ENCODE data around the gene CFAP298. TPM values are rescaled to one million over a fixed set of nuclear protein-coding genes. Genes with fewer than 3 reads are reported as not detected.
"Not testable (repeated sequence)": the region's sequence is repeated elsewhere in the genome, so short reads cannot be mapped to it uniquely, and the experiment has no call there.

The CFAP298 gene
- polyA plus RNA-seq, 5 donors: 43.4 to 62.2 (median 53.7) TPM

DNA sequence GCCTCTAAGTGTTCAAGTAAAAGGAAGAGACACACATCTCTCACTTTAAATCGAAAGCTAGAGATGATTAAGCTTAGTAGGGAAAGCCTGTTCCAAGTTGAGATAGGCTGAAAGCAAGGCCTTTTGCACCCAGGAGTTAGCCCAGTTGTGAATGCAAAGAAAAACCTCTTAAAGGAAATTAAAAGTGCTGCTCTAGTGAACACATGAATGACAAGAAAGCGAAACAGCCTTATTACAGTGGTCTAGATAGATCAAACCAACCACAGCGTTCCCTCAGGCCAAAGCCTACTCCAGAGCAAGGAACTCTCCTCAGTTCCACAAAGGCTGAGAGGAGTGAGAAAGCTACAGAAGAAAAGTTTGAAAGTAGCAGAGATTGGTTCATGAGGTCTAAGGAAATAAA is 41.7 kb downstream of the CFAP298 start:
- DNase-seq: no peak

DNA sequence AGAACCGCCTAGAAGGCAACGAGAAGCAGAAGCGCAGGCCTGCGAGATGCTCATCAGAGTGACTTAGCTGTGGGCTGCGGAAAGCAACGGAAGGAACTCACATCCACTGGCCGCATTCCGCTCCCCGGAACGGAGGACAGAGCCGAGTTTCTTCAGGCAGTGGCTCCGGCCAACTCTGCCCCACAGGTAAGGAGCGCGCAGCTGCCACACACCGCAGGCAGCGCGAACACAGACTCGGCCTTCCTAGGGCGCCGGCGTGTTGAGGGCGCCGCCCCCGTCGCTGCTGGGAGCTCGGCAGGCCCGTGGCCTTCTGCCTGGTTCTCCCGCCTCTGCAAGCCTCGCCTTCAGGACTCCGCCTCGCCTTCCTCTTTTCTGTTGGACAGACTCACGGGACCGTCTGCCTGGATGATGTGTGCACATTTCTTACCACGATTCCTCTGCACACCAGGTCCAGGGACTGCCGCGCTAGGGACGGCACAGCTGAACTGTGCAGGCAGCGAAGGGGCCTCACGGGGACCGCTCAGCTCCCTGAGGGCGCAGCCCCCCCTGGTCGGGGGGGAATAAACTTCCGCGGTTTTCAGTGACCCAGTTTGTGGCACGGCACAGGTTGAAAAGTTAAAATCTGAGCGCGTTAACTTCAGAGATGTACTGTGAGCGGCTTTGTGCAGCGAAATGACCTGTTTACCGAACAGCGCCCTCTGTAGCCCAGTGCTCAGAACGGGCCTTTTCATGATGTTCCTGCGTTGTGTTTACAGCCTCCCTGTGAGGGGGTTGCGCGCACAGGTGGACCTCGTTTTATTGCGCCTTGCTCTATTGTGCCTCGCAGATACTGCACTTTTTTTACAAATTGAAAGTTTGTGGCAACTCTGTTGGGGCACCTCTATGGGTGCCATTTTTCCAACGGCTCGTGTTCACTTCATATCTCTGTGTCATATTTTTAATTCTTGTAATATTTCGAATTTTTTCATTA is 42.6 kb downstream of the CFAP298 start:
- DNase-seq: peak; percentile 62

- DNase-seq: no peak
Measured at GRCh38 chr21:32567626-32568025, 44.6 kb downstream of the CFAP298 start.

DNA sequence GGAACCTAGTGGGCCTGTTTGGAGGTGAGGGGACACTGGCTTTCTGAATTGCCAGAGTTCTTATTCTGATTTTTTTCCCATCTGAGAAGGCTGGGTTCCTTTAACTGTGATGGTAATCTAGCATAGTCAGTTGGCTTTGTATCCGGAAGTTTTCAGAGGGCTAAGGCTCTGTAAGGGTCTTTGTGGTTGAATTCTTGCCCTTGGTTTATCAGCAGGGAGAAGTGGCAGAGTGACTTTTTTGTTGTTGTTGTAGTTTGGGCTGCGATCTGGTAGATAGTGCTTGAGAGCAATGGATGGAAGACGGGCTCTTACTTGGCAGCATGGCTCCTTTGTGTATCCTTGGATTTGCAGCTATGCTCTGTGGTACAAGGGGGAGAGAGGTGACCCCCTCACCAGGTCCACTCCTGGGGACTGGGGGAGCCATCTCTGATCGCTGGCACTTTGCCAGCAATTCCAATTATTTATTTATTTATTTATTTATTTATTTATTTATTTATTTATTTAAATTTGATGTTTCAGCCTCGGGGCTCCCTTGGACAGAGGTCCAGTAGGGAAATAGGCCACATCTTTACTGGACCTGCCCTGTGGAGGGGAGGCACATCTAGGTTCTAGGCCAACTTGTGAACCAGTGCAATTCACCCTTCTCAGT is 45.3 kb downstream of the CFAP298 start:
- no peak for DNase-seq

DNA sequence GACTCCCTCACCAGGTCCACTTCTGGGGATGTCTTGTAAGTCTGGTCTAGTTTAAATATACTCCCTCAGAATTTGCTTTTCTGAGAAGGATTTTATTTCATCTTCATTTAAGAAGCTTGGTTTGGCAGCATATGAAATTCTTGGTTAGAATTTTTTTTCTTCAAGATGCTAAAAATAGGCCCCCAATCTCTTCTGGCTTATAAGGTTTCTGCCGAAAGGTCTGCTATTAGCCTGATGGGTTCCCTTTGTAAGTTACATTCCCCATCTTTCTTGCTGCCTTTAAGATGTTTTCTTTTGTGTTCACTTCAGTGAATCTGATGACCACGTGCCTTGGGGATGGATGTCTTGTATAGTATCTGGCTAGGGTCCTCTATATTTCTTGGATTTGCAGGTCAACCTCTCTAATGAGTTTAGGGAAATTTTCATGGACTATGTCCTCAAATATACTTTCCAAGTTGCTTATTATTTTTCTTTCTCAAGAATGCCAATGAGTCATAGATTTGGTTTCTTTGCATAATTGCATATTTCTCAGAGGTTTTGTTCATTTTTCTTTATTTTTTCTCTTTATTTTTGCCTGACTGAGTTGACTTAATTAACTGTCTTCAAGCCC is 46.2 kb downstream of the CFAP298 start:
- no peak for DNase-seq

GRCh38 chr21:32562915-32563314 is 49.3 kb downstream of the CFAP298 start:
- no peak for DNase-seq

- peak; percentile 8 to 37 for DNase-seq
Measured at GRCh38 chr21:32562426-32562825, 49.8 kb downstream of the CFAP298 start.

DNA sequence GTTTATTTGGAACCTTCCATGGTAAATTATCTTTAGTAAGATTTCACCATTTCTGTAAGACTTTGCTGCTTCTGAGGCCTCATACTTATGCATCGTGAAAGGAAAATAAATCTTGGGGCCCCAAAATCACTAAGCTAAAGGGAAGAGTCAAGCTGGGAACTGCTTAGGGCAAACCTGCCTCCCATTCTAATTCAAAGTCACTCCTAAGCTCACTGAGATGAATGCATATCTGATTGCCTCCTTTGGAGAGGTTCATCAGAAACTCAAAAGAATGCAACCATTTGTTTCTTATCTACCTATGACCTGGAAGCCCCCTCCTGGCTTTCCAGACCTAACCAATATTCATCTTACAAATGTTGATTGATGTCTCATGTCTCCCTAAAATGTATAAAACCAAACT is 50.7 kb downstream of the CFAP298 start:
- not testable (repeated sequence) for DNase-seq

DNA sequence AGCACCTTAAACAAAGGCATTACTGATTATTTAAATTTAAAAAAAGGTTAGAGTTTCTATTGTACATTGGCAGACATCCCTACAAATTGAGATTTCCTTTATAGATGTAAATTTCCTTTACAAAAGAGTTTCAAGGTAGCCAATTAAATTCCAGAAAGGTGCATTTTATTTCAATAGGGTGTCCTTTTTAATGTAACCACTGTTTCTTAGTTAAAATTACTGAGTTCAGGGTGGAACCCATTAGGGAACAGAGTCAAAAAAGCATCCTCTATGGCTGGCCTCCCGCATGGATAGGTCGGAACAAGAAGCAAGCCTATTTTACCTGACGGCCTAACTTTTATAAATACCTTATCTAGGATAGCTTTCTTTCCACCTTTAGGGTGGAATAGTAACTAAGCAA is 51.3 kb downstream of the CFAP298 start:
- DNase-seq: no peak

DNA sequence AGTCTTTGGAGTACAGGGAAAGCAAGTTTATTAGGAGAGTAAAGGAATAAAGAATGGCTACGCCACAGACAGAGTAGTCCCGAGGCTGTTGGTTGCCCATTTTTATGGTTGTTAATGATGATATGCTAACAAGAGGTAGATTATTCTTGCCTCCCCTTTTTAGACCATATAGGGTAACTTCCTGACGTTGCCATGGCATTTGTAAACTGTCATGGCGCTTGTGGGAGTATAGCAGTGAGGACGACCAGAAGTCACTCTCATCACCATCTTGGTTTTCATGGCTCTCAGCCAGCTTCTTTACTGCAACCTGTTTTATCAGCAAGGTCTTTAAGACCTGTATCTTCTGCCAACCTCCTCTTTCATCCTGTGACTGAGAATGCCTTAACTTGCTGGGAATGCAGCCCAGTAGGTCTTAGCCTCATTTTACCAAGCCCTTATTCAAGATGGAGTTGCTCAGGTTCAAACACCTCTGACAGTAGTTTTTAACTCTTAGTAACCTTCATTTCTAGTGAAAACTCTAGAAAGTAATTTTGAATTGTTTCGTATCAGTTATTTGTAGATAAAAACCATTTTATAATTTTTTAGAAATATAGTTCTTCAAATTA is 53.1 kb downstream of the CFAP298 start:
- no peak for DNase-seq

GRCh38 chr21:32558106-32558505 is 54.1 kb downstream of the CFAP298 start:
- DNase-seq: no peak

GRCh38 chr21:32554832-32555638 is 57.1 kb downstream of the CFAP298 start:
- DNase-seq: no peak

GRCh38 chr21:32549886-32550285 is 62.3 kb downstream of the CFAP298 start:
- DNase-seq: no peak

- DNase-seq: no peak
Measured at GRCh38 chr21:32549440-32549839, 62.7 kb downstream of the CFAP298 start.

Other genes with a start within 250 kb of the CFAP298 start
- 10 to 100 TPM; 10.0 to 15.3 (median 13.2) TPM for gene URB1, start 219.4 kb downstream of the CFAP298 start, polyA plus RNA-seq (ENCODE audit: insufficient read depth in 1 of 5, insufficient read length in 5 of 5, low replicate concordance in 1 of 5)
- gene EVA1C, start 199.7 kb downstream of the CFAP298 start, polyA plus RNA-seq (ENCODE audit: insufficient read depth in 1 of 5, insufficient read length in 5 of 5, low replicate concordance in 1 of 5): 1 to 10 TPM; 3.2 to 7.3 (median 5.2) TPM
- gene TCP10L, start 26.9 kb downstream of the CFAP298 start, polyA plus RNA-seq (ENCODE audit: insufficient read depth in 1 of 5, insufficient read length in 5 of 5, low replicate concordance in 1 of 5): under 1 TPM; 0.43 to 0.96 (median 0.64) TPM
- 10 to 100 TPM; 13.7 to 21.0 (median 17.9) TPM for gene SYNJ1, start 115.6 kb upstream of the CFAP298 start, polyA plus RNA-seq (ENCODE audit: insufficient read depth in 1 of 5, insufficient read length in 5 of 5, low replicate concordance in 1 of 5)
- 100 to 1,000 TPM in 2 of 5 donors, 10 to 100 TPM in 3; 54.5 to 115 (median 96.7) TPM for gene PAXBP1, start 159.4 kb upstream of the CFAP298 start, polyA plus RNA-seq (ENCODE audit: insufficient read depth in 1 of 5, insufficient read length in 5 of 5, low replicate concordance in 1 of 5)